NB4 (cell line): ENCODE measurements around the gene TMPRSS11F.
"Not testable (repeated sequence)": the region's sequence is repeated elsewhere in the genome, so short reads cannot be mapped to it uniquely, and the experiment has no call there.

ENCODE experiments used
- MYC ChIP-seq: IDR thresholded peaks from 2 replicates; pipeline ENCODE4 v1.6.1; 2011; ENCODE audit warnings: low read depth, low read length
- POLR2A ChIP-seq: IDR thresholded peaks from 2 replicates; pipeline ENCODE4 v1.6.1; 2011; ENCODE audit warnings: mild to moderate bottlenecking; ENCODE audit not compliant: insufficient read length; ENCODE audit errors: extremely low read depth
- TF ChIP-seq, protein P1 (sequence below): IDR thresholded peaks from one replicate; pipeline ENCODE4 v1.5.1; 2012; ENCODE audit warnings: low read depth, low read length

DNA sequence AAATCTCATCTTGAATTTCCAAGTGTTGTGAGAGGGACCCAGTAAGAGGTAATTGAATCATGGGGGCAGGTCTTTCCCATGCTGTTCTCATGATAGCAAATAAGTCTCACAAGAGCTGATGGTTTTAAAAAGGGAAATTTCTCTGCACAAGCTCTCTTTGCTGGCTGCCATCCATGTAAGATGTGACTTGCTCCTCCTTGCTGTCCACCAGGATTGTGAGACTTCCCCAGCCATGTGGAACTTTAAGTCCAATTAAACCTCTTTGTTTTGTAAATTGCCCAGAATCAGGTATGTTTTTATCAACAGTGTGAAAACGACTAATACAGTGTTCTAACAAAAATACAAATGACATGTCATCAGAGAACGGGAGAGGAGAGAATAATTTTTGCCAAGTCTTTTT, 44.7 kb upstream of the TMPRSS11F start:
- TF ChIP-seq, protein P1, sequence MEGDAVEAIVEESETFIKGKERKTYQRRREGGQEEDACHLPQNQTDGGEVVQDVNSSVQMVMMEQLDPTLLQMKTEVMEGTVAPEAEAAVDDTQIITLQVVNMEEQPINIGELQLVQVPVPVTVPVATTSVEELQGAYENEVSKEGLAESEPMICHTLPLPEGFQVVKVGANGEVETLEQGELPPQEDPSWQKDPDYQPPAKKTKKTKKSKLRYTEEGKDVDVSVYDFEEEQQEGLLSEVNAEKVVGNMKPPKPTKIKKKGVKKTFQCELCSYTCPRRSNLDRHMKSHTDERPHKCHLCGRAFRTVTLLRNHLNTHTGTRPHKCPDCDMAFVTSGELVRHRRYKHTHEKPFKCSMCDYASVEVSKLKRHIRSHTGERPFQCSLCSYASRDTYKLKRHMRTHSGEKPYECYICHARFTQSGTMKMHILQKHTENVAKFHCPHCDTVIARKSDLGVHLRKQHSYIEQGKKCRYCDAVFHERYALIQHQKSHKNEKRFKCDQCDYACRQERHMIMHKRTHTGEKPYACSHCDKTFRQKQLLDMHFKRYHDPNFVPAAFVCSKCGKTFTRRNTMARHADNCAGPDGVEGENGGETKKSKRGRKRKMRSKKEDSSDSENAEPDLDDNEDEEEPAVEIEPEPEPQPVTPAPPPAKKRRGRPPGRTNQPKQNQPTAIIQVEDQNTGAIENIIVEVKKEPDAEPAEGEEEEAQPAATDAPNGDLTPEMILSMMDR, result not testable (repeated sequence)
- not testable (repeated sequence) for TF ChIP-seq POLR2A, MYC
